Keratinocyte (primary cell): Measurements from ENCODE around the gene CCND2. TPM values are rescaled to one million over a fixed set of nuclear protein-coding genes. Genes with fewer than 3 reads are reported as not detected.

Source experiments
- DNase-seq: peaks from one replicate; pipeline ENCODE4 v3.0.0-alpha.2; 2011; ENCODE audit warnings: low read depth, missing footprints, low spot score
- FAIRE-seq: peaks from 2 replicates; lab custom pipeline; 2011; peaks lifted over from hg19 to GRCh38; lab: Jason Lieb, UNC
- H2AFZ ChIP-seq: 2 replicates; pipeline ENCODE4 v1.6.0; 2012; ENCODE audit warnings: low read length, control low read depth, inconsistent platforms; ENCODE audit not compliant: control insufficient read depth
- H3K27ac ChIP-seq: 2 replicates; pipeline ENCODE4 v1.5.1; 2011; ENCODE audit warnings: low read length; ENCODE audit not compliant: control insufficient read depth, insufficient read depth
- H3K27me3 ChIP-seq: 3 replicates; pipeline ENCODE4 v1.6.0; 2011; ENCODE audit warnings: low read length; ENCODE audit not compliant: control insufficient read depth, insufficient read depth; ENCODE audit errors: extremely low read depth
- H3K36me3 ChIP-seq, 2 experiments: 2 replicates in 1 of 2; 3 replicates in 1 of 2; pipeline ENCODE4 v1.5.1; 2011; ENCODE audit warnings: low read length in 2 of 2, mild to moderate bottlenecking in 1 of 2; ENCODE audit not compliant: control insufficient read depth in 2 of 2, insufficient read depth in 2 of 2; ENCODE audit errors: extremely low read depth in 1 of 2
- H3K4me1 ChIP-seq: 3 replicates; pipeline ENCODE4 v1.5.1; 2011; ENCODE audit warnings: low read length; ENCODE audit not compliant: control insufficient read depth, insufficient read depth; ENCODE audit errors: extremely low read depth
- H3K4me2 ChIP-seq: 3 replicates; pipeline ENCODE4 v1.6.0; 2011; ENCODE audit warnings: low read depth, low read length; ENCODE audit not compliant: control insufficient read depth, insufficient read depth; ENCODE audit errors: extremely low read depth
- H3K4me3 ChIP-seq, 3 experiments: fragments of 200-600 bp in 1 of 3; sonication (generic) in 1 of 3; 2 replicates in 2 of 3; 3 replicates in 1 of 3; pipeline ENCODE4 v1.5.1; 2011 to 2016; ENCODE audit warnings: low read length in 3 of 3, mild to moderate bottlenecking in 3 of 3, control low read depth in 2 of 3, inconsistent platforms in 1 of 3, low read depth in 1 of 3, mixed read lengths in 1 of 3, mixed run types in 1 of 3, moderate library complexity in 1 of 3; ENCODE audit not compliant: control insufficient read depth in 2 of 3, insufficient read depth in 2 of 3; ENCODE audit errors: extremely low read depth in 1 of 3
- H3K79me2 ChIP-seq: 2 replicates; pipeline ENCODE4 v1.6.0; 2012; ENCODE audit warnings: low read length; ENCODE audit not compliant: control insufficient read depth, insufficient read depth
- H3K9ac ChIP-seq: 3 replicates; pipeline ENCODE4 v1.6.0; 2011; ENCODE audit warnings: low read length; ENCODE audit not compliant: control insufficient read depth, insufficient read depth; ENCODE audit errors: extremely low read depth
- H3K9me1 ChIP-seq: 3 replicates; pipeline ENCODE4 v1.6.0; 2011; ENCODE audit warnings: low read length; ENCODE audit not compliant: control insufficient read depth, insufficient read depth; ENCODE audit errors: extremely low read depth
- H3K9me3 ChIP-seq: 2 replicates; pipeline ENCODE4 v1.5.1; 2012; ENCODE audit warnings: low read depth, low read length; ENCODE audit not compliant: control insufficient read depth
- H4K20me1 ChIP-seq: 3 replicates; pipeline ENCODE4 v1.6.0; 2011; ENCODE audit warnings: low read length; ENCODE audit not compliant: control insufficient read depth, insufficient read depth; ENCODE audit errors: extremely low read depth
- EZH2 ChIP-seq: IDR thresholded peaks from one replicate; pipeline ENCODE4 v1.6.1; 2012; ENCODE audit warnings: inconsistent platforms, mild to moderate bottlenecking, low read length, moderate library complexity
- dilution Hi-C: fragments of 300-500 bp; cut with MboI; formaldehyde crosslinking; loops from one replicate; pipeline ENCODE4 v1.7.0; 2020; ENCODE audit warnings: low sequenced_read_pairs; ENCODE audit not compliant: extremely low pct_ligation_motif_present
- polyA plus RNA-seq, 5 experiments: library from polyadenylated mRNA; depleted of rRNA in 3 of 5; stranded (reverse) in 3 of 5; stranded (forward) in 1 of 5; unstranded in 1 of 5; fragments of >200 nt; gene quantifications; 1 replicate in 1 of 5; 2 replicates in 3 of 5; 3 replicates in 1 of 5; pipeline versions ENCODE4 v1.2.1 to v1.2.3, GENCODE V29; 2011 to 2012; ENCODE audit warnings: missing spikeins in 2 of 5, low read depth in 1 of 5, low replicate concordance in 1 of 5
- TF ChIP-seq, protein P1 (sequence below), 3 experiments: IDR thresholded peaks in 1 of 3; conservative IDR thresholded peaks in 1 of 3; optimal IDR thresholded peaks in 1 of 3; 2 replicates in 2 of 3; 3 replicates in 1 of 3; pipeline versions ENCODE3 to v1.5.1; 2011; ENCODE audit warnings: low read length in 3 of 3, mild to moderate bottlenecking in 3 of 3, moderate library complexity in 2 of 3, control low read depth in 1 of 3, inconsistent platforms in 1 of 3; ENCODE audit not compliant: insufficient read depth in 2 of 3; ENCODE audit errors: extremely low read depth in 1 of 3

Gene CCND2
- polyA plus RNA-seq, 1 donor (not counting 4 experiments of a cell fraction or from before 2014, with no cell fraction given), result 324 TPM

- TF ChIP-seq, protein P1, sequence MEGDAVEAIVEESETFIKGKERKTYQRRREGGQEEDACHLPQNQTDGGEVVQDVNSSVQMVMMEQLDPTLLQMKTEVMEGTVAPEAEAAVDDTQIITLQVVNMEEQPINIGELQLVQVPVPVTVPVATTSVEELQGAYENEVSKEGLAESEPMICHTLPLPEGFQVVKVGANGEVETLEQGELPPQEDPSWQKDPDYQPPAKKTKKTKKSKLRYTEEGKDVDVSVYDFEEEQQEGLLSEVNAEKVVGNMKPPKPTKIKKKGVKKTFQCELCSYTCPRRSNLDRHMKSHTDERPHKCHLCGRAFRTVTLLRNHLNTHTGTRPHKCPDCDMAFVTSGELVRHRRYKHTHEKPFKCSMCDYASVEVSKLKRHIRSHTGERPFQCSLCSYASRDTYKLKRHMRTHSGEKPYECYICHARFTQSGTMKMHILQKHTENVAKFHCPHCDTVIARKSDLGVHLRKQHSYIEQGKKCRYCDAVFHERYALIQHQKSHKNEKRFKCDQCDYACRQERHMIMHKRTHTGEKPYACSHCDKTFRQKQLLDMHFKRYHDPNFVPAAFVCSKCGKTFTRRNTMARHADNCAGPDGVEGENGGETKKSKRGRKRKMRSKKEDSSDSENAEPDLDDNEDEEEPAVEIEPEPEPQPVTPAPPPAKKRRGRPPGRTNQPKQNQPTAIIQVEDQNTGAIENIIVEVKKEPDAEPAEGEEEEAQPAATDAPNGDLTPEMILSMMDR (optimal IDR thresholded peaks at IDR 0.05 in 1 of 3, IDR thresholded peaks at IDR 0.05 in 1 of 3, conservative IDR thresholded peaks at IDR 0.05 in 1 of 3; ENCODE audit: extremely low read depth in 1 of 3, insufficient read depth in 2 of 3, low read length in 3 of 3), result no peak
- TF ChIP-seq EZH2, result no peak
- peak overlapping the region; percentile 93 for H3K27ac ChIP-seq
- no peak for FAIRE-seq
- DNase-seq, result no peak
- peaks cover 50% of the 10 kb centered on the region for H3K4me1 ChIP-seq
- peaks cover 60% of the 10 kb centered on the region for H3K79me2 ChIP-seq
- H3K4me2 ChIP-seq, result peak overlapping the region; percentile 41
- H3K4me3 ChIP-seq, result peak overlapping the region; percentile 75 to 95 (median 94)
- peaks cover 4% of the 10 kb centered on the region for H3K27me3 ChIP-seq
- dilution Hi-C loops, result no loop called here
- no peaks in the 10 kb centered on the region for H3K9me1 ChIP-seq
- H3K9me3 ChIP-seq, result no peaks in the 10 kb centered on the region
- H4K20me1 ChIP-seq, result peaks cover 30% of the 10 kb centered on the region
- peak overlapping the region; percentile 98 for H3K9ac ChIP-seq
- peaks cover 23 to 37% of the 10 kb centered on the region in 2 experiments for H3K36me3 ChIP-seq
- H2AFZ ChIP-seq, result no peak overlapping the region
These were observed 944 bp downstream of the CCND2 start for GRCh38 chr12:4274396-4275015.

DNA sequence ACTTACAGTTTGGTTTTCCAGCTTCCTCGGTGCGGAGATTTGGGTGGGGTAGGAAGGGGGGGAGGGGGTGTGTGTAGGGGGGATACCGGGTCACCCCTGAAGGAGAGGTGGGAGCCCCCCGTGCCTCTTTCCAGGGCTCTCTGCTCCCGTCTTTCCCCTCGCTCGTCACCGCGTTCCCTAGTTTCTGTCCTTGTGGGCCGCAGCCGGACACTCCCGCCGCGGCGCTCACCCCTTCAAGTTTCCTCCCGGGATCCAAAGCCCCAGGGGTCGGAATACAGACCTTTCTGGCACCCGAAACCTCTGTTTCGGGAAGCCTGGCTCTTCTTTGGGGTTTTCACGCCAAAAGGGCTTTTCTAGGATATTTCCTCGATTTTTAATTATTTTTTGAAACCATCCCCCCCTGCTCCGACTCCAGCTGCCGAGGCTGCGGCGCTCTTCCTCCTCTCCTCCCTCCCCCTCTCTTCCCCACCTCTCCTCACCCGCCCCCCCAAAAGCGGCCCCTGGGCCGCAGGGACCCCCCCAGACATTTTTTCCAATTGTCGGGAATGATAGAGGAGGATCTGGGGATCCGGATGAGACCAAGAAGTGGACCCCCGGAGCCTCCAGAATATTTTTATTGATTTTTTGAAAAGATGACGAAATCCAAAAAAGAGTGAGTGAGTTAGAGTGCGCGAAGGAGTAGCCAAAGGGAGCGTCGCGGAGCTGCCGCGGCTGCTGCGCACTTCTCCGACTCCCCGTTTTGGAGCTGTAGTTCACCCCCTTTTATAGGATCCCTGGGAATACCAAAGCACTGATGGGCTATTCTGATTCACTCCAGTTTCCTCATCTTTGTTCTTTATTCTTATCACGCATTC is 1.7 kb downstream of the CCND2 start:
- peaks cover 29 to 45% of the 10 kb centered on the region in 2 experiments for H3K36me3 ChIP-seq
- dilution Hi-C loops, result no loop called here
- peak overlapping the region; percentile 88 for H3K4me2 ChIP-seq
- H3K4me1 ChIP-seq, result peaks cover 47% of the 10 kb centered on the region
- FAIRE-seq, result no peak
- peak overlapping the region; percentile 93 for H3K27ac ChIP-seq
- no peaks in the 10 kb centered on the region for H3K9me3 ChIP-seq
- DNase-seq, result no peak
- peak overlapping the region; percentile 75 to 95 (median 94) for H3K4me3 ChIP-seq
- H4K20me1 ChIP-seq, result peaks cover 37% of the 10 kb centered on the region
- H2AFZ ChIP-seq, result no peak overlapping the region
- TF ChIP-seq, protein P1 (optimal IDR thresholded peaks at IDR 0.05 in 1 of 3, IDR thresholded peaks at IDR 0.05 in 1 of 3, conservative IDR thresholded peaks at IDR 0.05 in 1 of 3; ENCODE audit: extremely low read depth in 1 of 3, insufficient read depth in 2 of 3, low read length in 3 of 3), result no peak
- no peak for TF ChIP-seq EZH2
- peak overlapping the region; percentile 98 for H3K9ac ChIP-seq
- peaks cover 67% of the 10 kb centered on the region for H3K79me2 ChIP-seq
- H3K9me1 ChIP-seq, result no peaks in the 10 kb centered on the region
- peaks cover under 1% of the 10 kb centered on the region for H3K27me3 ChIP-seq
